Omental fat pad (tissue), 4 donors: Measurements from ENCODE around the gene RNF150. TPM values are rescaled to one million over a fixed set of nuclear protein-coding genes. Genes with fewer than 3 reads are reported as not detected.

Experiments used
- ATAC-seq: fragments of 150-250 bp; one replicate; pipeline ENCODE4 v1.9.1; 2016; ENCODE audit warnings: mild to moderate bottlenecking, moderate library complexity; ENCODE audit not compliant: low FRiP score
- DNase-seq: peaks from one replicate; pipeline ENCODE4 v3.0.0-alpha.2; 2019; ENCODE audit warnings: low spot score
- total RNA-seq, 4 donors: library from RNA; depleted of rRNA; stranded (reverse); fragments of >200 nt; gene quantifications; one replicate each; pipeline ENCODE4 v1.1.0, GENCODE V29; 2016
- TF ChIP-seq, protein P1 (sequence below), 3 donors: fragments of 450-650 bp; IDR thresholded peaks; one replicate each; pipeline ENCODE4 v1.5.1; 2016 to 2017; ENCODE audit warnings: antibody characterized with exemption in 3 of 3, mild to moderate bottlenecking in 3 of 3, moderate library complexity in 2 of 3

The RNF150 gene
- total RNA-seq, 4 donors from 2014 or later, result 9.8 to 40.1 (median 15.6) TPM

DNA sequence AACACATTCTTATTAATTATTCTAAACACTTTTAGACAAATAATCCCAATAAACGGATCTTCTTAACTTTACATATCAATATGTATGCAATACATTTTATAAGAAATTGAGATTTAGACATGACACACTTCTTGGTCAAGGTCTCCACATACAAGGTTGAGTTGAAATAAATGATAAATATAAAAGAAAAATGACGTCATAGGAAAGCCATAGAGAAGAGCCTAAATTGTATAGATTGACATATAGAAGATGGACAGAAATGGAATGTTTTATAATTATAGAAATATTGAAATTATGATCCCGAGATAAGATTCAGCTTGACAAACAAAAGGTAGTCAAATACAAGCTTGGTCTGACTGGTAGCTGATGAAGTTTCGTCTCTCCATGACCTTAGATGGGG is 87.4 kb downstream of the RNF150 start:
- TF ChIP-seq, protein P1, sequence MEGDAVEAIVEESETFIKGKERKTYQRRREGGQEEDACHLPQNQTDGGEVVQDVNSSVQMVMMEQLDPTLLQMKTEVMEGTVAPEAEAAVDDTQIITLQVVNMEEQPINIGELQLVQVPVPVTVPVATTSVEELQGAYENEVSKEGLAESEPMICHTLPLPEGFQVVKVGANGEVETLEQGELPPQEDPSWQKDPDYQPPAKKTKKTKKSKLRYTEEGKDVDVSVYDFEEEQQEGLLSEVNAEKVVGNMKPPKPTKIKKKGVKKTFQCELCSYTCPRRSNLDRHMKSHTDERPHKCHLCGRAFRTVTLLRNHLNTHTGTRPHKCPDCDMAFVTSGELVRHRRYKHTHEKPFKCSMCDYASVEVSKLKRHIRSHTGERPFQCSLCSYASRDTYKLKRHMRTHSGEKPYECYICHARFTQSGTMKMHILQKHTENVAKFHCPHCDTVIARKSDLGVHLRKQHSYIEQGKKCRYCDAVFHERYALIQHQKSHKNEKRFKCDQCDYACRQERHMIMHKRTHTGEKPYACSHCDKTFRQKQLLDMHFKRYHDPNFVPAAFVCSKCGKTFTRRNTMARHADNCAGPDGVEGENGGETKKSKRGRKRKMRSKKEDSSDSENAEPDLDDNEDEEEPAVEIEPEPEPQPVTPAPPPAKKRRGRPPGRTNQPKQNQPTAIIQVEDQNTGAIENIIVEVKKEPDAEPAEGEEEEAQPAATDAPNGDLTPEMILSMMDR (IDR thresholded peaks at IDR 0.05), result no peak
- DNase-seq, result no peak
- no peak for ATAC-seq

DNA sequence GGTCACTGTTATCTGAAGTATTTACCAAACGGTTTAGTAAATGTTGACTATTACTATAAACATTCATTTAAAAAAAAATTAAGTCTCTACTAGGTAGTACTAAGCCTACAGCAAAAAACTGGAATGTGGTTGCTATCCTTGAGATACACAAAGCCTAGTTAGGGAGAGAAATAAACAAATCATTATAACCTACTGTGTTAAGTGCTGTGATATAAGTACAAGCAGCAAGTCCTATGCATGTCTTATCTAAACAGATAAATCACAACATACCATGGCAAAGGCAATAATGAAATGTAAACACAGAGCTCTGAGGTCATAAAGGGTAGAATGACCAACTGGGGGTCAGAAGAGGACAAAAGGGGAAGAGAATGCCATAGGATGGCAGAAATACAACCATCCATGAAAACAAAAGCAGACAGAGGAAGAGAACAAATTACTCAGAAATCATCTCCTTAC is 92.2 kb downstream of the RNF150 start:
- DNase-seq, result no peak
- ATAC-seq, result no peak
- TF ChIP-seq, protein P1 (IDR thresholded peaks at IDR 0.05), result no peak

DNA sequence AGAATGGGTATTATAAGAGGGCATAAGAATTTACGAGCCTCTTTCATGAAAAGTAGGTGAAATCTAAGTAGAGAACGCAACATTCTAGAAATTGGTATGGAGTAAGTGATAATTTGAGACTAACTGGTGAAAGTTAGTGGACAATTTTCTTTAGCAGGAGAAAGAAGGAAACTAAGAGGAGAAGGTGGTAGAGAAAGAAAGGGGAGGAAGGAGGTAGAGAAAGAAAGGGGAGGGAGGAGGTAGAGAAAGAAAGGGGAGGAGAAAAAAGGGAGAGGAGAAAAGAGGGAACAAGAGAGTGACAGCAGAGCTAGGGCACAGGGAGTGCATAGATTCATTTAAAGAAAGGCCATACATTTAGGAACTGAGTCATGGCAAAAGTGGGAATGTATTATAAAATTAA is 94.1 kb downstream of the RNF150 start:
- no peak for DNase-seq
- ATAC-seq, result no peak
- TF ChIP-seq, protein P1 (IDR thresholded peaks at IDR 0.05), result no peak

DNA sequence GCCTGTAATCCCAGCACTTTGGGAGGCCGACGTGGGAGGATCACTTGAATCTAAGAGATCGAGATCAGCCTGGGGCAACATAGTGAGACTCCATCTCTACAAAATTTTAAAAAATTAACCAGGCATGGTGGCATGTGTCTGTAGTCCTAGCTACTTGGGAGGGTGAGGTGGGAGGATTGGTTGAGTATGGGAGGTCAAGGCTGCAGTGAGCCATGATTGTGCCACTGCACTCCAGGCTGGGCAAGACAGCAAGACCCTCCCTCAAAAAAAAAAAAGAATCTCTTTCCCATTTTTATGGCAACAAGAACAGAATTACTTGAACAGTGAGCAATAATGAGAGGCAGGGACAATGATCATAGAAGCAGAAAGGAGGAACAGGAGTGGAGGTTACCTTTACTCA is 94.8 kb downstream of the RNF150 start:
- no peak for ATAC-seq
- TF ChIP-seq, protein P1 (IDR thresholded peaks at IDR 0.05), result no peak
- DNase-seq, result no peak

DNA sequence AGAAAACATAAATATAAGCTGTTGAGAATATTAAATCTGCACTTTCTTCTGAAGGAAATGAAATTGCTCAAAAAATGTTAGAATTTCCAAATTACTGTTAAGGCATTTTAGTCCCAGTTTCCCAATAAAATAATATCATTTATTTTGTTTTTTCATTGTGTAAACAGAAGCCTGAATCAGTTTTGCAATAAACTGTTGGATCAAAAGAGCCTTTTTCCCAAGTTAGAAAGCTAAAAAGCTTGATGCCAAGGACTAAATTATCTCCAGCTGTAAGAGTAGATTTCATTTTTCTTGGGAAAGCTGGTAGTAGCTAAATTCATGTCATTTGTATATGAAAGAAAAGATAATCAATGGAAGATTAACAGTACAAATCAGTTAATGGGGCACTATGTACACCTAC is 95.8 kb downstream of the RNF150 start:
- DNase-seq, result no peak
- TF ChIP-seq, protein P1 (IDR thresholded peaks at IDR 0.05), result no peak
- no peak for ATAC-seq

DNA sequence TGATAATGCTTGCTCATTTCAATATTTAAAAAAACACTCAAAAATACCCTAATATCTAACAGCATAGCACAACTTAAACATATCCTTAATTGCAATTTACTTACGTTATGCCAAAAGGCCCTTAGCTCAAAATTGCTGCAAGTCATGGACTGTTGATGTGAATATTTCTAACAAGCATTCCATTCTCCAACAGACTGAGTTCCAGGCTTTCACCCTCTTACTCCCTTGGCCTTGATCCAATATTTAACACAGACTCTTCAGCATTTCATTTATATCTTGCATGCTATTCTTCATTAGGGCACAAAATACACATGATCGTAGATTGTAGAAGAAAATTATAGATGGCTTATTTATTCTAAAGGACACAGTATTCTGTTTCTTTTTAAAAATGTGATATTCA is 96.5 kb downstream of the RNF150 start:
- TF ChIP-seq, protein P1 (IDR thresholded peaks at IDR 0.05), result no peak
- ATAC-seq (no peak), DNase-seq (no peak)

DNA sequence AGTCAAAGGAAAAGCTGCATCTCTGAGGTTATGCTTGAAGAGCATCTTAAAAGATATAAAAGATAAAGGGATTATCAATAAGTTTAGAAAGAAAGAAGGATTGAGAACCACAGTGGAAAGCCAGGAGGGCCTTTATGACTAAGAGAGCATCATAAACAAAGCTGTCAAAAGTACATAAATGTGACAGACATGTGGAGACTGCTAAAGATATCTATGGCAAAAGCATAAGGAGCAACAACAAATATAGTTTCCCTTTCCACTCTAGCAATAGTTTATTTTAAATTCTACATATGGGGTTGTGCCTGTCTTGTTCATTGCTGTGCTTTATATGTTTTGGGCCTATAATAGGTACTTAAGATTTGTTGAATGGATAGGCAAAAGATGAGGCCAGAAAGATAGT is 97.3 kb downstream of the RNF150 start:
- ATAC-seq (no peak), DNase-seq (no peak)
- TF ChIP-seq, protein P1 (IDR thresholded peaks at IDR 0.05), result no peak
